Cardiac fibroblast (primary cell): Measurements from ENCODE around the gene RMND5B.

Source experiments
- DNase-seq, 2 donors: peaks; one replicate each; pipeline versions ENCODE4 v3.0.0 to v3.0.0-alpha.2; 2010; ENCODE audit warnings: low read depth in 2 of 2
- H3K4me3 ChIP-seq, 2 donors: replicated peaks in 1 of 2; 1 replicate in 1 of 2; 2 replicates in 1 of 2; pipeline ENCODE4 v1.5.1; 2011; ENCODE audit warnings: low read depth in 2 of 2, low read length in 2 of 2, mild to moderate bottlenecking in 2 of 2, moderate library complexity in 1 of 2
- CTCF ChIP-seq: IDR thresholded peaks from one replicate; pipeline ENCODE4 v1.5.1; 2011; ENCODE audit warnings: low read depth, mild to moderate bottlenecking, low read length, inconsistent platforms

The RMND5B gene

DNA sequence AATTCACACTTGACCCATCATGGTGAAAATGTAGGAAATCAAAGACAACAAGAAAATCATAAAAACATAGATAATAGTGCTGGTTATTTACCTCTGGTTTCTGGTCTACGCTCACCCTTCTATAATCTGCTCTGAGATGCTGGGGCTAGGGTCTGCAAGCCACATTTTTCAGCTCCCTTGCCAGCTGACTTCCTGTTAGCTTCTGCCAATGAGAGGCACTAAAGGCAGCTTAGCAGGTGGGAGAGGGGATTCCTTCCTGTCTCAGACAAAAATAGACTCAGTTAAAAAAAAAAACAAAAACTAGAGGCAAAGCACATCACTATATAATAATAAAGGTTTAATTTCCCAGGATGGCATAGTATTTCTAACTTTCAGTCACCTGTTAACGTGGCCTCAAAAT, 37.7 kb upstream of the RMND5B start:
- H3K4me3 ChIP-seq, result no peak overlapping the region
- no peak for DNase-seq
- TF ChIP-seq CTCF, result no peak

DNA sequence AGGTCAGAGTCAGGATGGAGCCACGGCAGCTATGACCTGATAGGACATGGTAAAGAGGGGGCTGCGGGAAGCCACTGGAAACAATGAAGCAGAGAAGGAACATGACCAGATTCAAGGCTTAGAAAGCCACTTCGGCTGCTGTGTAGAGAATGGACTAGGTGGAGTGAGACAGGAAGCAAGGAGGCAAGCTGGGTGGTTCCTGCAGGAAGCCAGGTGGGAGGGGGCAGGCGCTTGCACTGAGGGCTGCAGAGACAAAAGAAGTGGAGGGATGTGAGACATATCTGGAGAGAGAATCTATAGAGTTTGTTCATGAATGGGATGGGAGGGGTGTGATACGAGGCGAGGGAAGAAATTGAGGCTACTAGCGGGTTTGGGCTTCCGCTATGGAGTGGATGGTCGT, 36.5 kb upstream of the RMND5B start:
- DNase-seq, result no peak
- H3K4me3 ChIP-seq, result no peak overlapping the region
- no peak for TF ChIP-seq CTCF

DNA sequence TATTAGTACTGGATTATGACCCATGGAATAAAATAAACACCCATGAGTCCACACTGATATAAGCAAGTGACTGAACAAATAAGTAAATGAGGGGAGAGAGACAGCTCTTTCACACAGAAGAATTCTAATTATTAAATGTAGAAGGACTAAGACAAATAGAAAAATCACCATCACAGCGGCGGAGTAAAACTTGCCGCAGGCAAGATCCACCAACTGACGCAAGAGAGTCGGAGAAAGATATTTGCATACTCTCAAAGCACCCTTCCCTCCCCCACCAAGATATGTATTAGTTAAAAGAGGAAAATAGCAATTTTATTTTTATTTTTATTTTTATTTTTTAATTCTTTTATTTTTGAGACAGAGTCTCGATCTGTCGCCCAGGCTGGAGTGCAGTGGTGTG, 32.1 kb upstream of the RMND5B start:
- no peak for DNase-seq
- H3K4me3 ChIP-seq, result no peak overlapping the region
- no peak for TF ChIP-seq CTCF

GRCh38 chr5:178103612-178104011, 27.2 kb upstream of the RMND5B start:
- no peak for TF ChIP-seq CTCF
- no peak overlapping the region for H3K4me3 ChIP-seq
- no peak for DNase-seq

GRCh38 chr5:178104492-178104891, 26.3 kb upstream of the RMND5B start:
- no peak overlapping the region for H3K4me3 ChIP-seq
- no peak for TF ChIP-seq CTCF
- no peak for DNase-seq

GRCh38 chr5:178106086-178106485, 24.7 kb upstream of the RMND5B start:
- no peak for DNase-seq
- no peak for TF ChIP-seq CTCF
- H3K4me3 ChIP-seq, result no peak overlapping the region

DNA sequence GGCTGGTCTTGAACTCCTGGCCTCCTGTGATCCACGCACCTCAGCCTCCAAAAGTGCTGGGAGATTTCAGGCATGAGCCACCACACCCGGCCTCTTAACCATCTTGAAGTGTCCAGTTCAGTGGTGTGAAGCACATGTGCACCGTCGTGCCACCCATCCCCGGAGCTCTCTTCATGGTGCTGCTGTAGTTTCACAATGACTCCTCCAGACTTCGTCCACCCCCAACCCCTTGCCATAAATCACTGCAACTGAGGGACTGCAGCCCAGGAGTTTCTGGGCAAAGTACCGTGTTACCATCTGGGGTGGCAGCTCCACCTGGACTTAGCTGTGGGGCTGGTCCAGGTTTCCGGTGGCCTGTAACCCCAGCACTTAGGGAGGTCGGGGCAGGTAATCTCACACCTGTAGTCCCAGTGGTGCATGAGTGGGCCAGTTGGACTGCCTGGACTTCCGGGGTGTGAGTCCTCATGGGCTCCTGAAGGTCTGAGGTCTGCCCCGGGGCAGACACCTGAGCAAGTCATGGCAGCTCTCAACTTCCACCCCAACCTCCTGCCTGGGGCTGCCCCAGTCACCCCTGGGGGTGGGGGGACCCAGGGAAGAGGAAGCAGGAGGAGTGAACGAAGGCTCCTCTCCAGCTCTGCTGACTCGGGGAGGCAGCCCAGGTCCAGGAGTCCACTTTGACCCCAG, 24.1 kb upstream of the RMND5B start:
- TF ChIP-seq CTCF, result no peak
- no peak for DNase-seq
- no peak overlapping the region for H3K4me3 ChIP-seq
